HepG2 (cell line): ENCODE measurements around the gene STK10. TPM values are rescaled to one million over a fixed set of nuclear protein-coding genes. Genes with fewer than 3 reads are reported as not detected.

Experiments
- ATAC-seq: fragments of 200-7000 bp; cut with Tn5 transposase; 3 replicates; pipeline ENCODE4 v1.9.1; 2020; ENCODE audit warnings: mild to moderate bottlenecking, moderate library complexity
- BruUV-seq: library from RNA; stranded (reverse); fragments of 400-500 nt; replicated peaks from 2 replicates; lab custom pipeline; 2021; lab: Mats Ljungman, UMichigan
- CTCF ChIA-PET: fragments of 300-600 bp; formaldehyde crosslinking; extraction: SDS; loops from one replicate; lab custom pipeline; 2021; ENCODE audit warnings: low total read pairs, inconsistent platforms, low intra/inter-chr PET ratio; lab: Yijun Ruan, JAX
- POLR2A ChIA-PET: fragments of 350-600 bp; sonication (Branson Sonifier 250); formaldehyde crosslinking; loops from one replicate; lab custom pipeline; 2020; ENCODE audit warnings: antibody characterized with exemption, inconsistent platforms; lab: Yijun Ruan, JAX
- DNase-seq: peaks from one replicate; pipeline ENCODE4 v3.0.0-alpha.2; 2015; ENCODE audit warnings: low spot score
- FAIRE-seq: peaks from 3 replicates; lab custom pipeline; 2011; peaks lifted over from hg19 to GRCh38; lab: Jason Lieb, UNC
- H2AFZ ChIP-seq: one replicate; pipeline ENCODE4 v1.6.1; 2011; ENCODE audit warnings: low read length, inconsistent platforms
- H3K27ac ChIP-seq: fragments of 300-600 bp; 3 replicates; pipeline ENCODE4 v1.8.0; 2011; ENCODE audit warnings: mixed run types, mild to moderate bottlenecking, mixed read lengths, low read length, inconsistent platforms; ENCODE audit not compliant: insufficient read depth; ENCODE audit errors: extremely low read length
- H3K27me3 ChIP-seq, 2 experiments: fragments of 200-600 bp in 1 of 2; 2 replicates in 1 of 2; 3 replicates in 1 of 2; pipeline versions ENCODE4 v1.6.0 to v1.8.0; 2011; ENCODE audit warnings: low read length in 2 of 2, mild to moderate bottlenecking in 2 of 2, moderate library complexity in 2 of 2, inconsistent platforms in 1 of 2; ENCODE audit not compliant: insufficient read depth in 2 of 2, control insufficient read depth in 1 of 2
- H3K36me3 ChIP-seq, 2 experiments: fragments of 200-600 bp in 1 of 2; replicated peaks in 1 of 2; 2 replicates in 1 of 2; 3 replicates in 1 of 2; pipeline versions ENCODE4 v1.5.1 to v1.8.0; 2011; ENCODE audit warnings: low read length in 2 of 2, inconsistent platforms in 1 of 2; ENCODE audit not compliant: insufficient read depth in 2 of 2, control insufficient read depth in 1 of 2
- H3K4me1 ChIP-seq: 2 replicates; pipeline ENCODE4 v1.5.1; 2012; ENCODE audit warnings: low read length, inconsistent platforms; ENCODE audit not compliant: insufficient read depth
- H3K4me2 ChIP-seq: 2 replicates; pipeline ENCODE4 v1.6.0; 2011; ENCODE audit warnings: low read depth, low read length, inconsistent platforms
- H3K4me3 ChIP-seq, 3 experiments: fragments of 200-600 bp in 1 of 3; sonication (generic), shearing (Covaris generic) in 1 of 3; replicated peaks in 1 of 3; 2 replicates each; pipeline ENCODE4 v1.5.1; 2011 to 2016; ENCODE audit warnings: low read length in 3 of 3, inconsistent platforms in 2 of 3, low read depth in 2 of 3, mild to moderate bottlenecking in 2 of 3, control low read depth in 1 of 3, mixed read lengths in 1 of 3; ENCODE audit not compliant: insufficient read depth in 1 of 3
- H3K79me2 ChIP-seq: one replicate; pipeline ENCODE4 v1.6.1; 2011; ENCODE audit warnings: low read length, inconsistent platforms; ENCODE audit not compliant: insufficient read depth
- H3K9ac ChIP-seq: 2 replicates; pipeline ENCODE4 v1.6.0; 2011; ENCODE audit warnings: mild to moderate bottlenecking, low read depth, low read length, inconsistent platforms; ENCODE audit not compliant: insufficient read depth
- H3K9me3 ChIP-seq: 2 replicates; pipeline ENCODE4 v1.5.1; 2012; ENCODE audit warnings: mild to moderate bottlenecking, low read length
- H4K20me1 ChIP-seq: 2 replicates; pipeline ENCODE4 v1.6.0; 2011; ENCODE audit warnings: inconsistent platforms, mild to moderate bottlenecking, low read length, moderate library complexity; ENCODE audit not compliant: insufficient read depth
- DZIP1 ChIP-seq: sonication (generic); formaldehyde crosslinking; IDR thresholded peaks from 2 replicates; pipeline ENCODE4 v1.5.0; 2020; ENCODE audit warnings: mild to moderate bottlenecking, missing genetic modification reagents
- GTF3A ChIP-seq: sonication (generic); formaldehyde crosslinking; conservative IDR thresholded peaks from 2 replicates; pipeline ENCODE4 v1.4.0; 2020; ENCODE audit warnings: mild to moderate bottlenecking, missing genetic modification reagents
- HNF4A ChIP-seq: sonication (generic); formaldehyde crosslinking; IDR thresholded peaks from 2 replicates; pipeline ENCODE4 v1.4.0; 2020; ENCODE audit warnings: missing genetic modification reagents
- IRF2 ChIP-seq: IDR thresholded peaks from 2 replicates; pipeline ENCODE4 v1.6.1; 2018; ENCODE audit warnings: missing genetic modification reagents, missing compliant biosample characterization
- KLF12 ChIP-seq: sonication (generic); formaldehyde crosslinking; IDR thresholded peaks from 2 replicates; pipeline ENCODE4 v1.4.0; 2020; ENCODE audit warnings: missing genetic modification reagents, borderline replicate concordance
- MED1 ChIP-seq: sonication (generic); formaldehyde crosslinking; IDR thresholded peaks from 2 replicates; pipeline ENCODE4 v1.4.0; 2020; ENCODE audit warnings: missing genetic modification reagents
- ZBTB20 ChIP-seq: sonication (generic); formaldehyde crosslinking; IDR thresholded peaks from 2 replicates; pipeline ENCODE4 v1.8.1; 2023; ENCODE audit warnings: missing genetic modification reagents, low read depth, mild to moderate bottlenecking, borderline replicate concordance
- ZKSCAN5 ChIP-seq: sonication (generic); formaldehyde crosslinking; IDR thresholded peaks from 2 replicates; pipeline ENCODE4 v1.5.1; 2020; ENCODE audit warnings: mild to moderate bottlenecking, missing genetic modification reagents
- ZNF317 ChIP-seq: sonication (generic); formaldehyde crosslinking; IDR thresholded peaks from 2 replicates; pipeline ENCODE4 v1.5.0; 2020; ENCODE audit warnings: mild to moderate bottlenecking, missing genetic modification reagents
- ZNF646 ChIP-seq: sonication (generic); formaldehyde crosslinking; IDR thresholded peaks from 2 replicates; pipeline ENCODE4 v1.9.0; 2021; ENCODE audit warnings: mild to moderate bottlenecking, missing genetic modification reagents
- WGBS: methylation state at CpG from one replicate; pipeline ENCODE4 v1.1.6; 2017; ENCODE audit warnings: low lambda C conversion rate; 5-methylcytosine and 5-hydroxymethylcytosine counted together
- in situ Hi-C: cut with HindIII; loops from 2 replicates; pipeline ENCODE4 v1.10.0; 2017; ENCODE audit warnings: low pct_unique_long_range_greater_than_20kb; ENCODE audit not compliant: extremely low pct_ligation_motif_present
- intact Hi-C: fragments of 100-400 bp; cut with micrococcal nuclease; formaldehyde crosslinking; loops from one replicate; pipeline ENCODE4 v1.10.0; 2022; ENCODE audit not compliant: unreplicated experiment
- polyA plus RNA-seq, 8 experiments: library from polyadenylated mRNA; depleted of rRNA in 3 of 8; stranded (reverse) in 7 of 8; unstranded in 1 of 8; fragments of >200 nt; fragmentation: Illumina TruSeq in 4 of 8; extraction: Trizol in 4 of 8; gene quantifications; 2 replicates each; pipeline versions ENCODE4 v1.2.1 to v1.2.3, GENCODE V29; 2011 to 2016; ENCODE audit warnings: low read depth in 4 of 8, missing spikeins in 1 of 8, mixed read lengths in 1 of 8; ENCODE audit not compliant: insufficient read depth in 1 of 8
- total RNA-seq, 5 experiments: library from RNA; depleted of rRNA; stranded (reverse); fragments of >200 nt; fragmentation: Illumina TruSeq; extraction: Trizol; gene quantifications; 2 replicates each; pipeline ENCODE4 v1.2.3, GENCODE V29; 2016; ENCODE audit warnings: low read depth in 1 of 5
- TF ChIP-seq, protein P1 (sequence below): sonication (generic); formaldehyde crosslinking; IDR thresholded peaks from 2 replicates; pipeline ENCODE4 v1.4.0; 2020; ENCODE audit warnings: missing genetic modification reagents

STK10 gene
- total and polyA plus RNA-seq, 2 of the 13 experiments (the other 11 are each of a cell fraction or from before 2014, with no cell fraction given), result 7.0 to 7.2 TPM

- intact Hi-C loops, result loop anchor here (5.0 kb wide), 1 partner anchor 46 kb away; the partner anchor contains the start of gene UBTD2
- H3K27ac ChIP-seq, result peak overlapping the region; percentile 65
- no TSS peak for BruUV-seq
- H3K9ac ChIP-seq, result peak overlapping the region; percentile 20
- ATAC-seq (peak; percentile 74), FAIRE-seq (no peak), DNase-seq (peak; percentile 52)
- CTCF ChIA-PET, result no interaction called here
- H3K4me3 ChIP-seq, result peak overlapping the region in 1 of 3 experiments; percentile 42; a peak in 3 of 6 replicates
- peaks cover 28% of the 10 kb centered on the region for H3K79me2 ChIP-seq
- 48% methylated on average over 3 of the region's 3 CpGs for WGBS
- H3K27me3 ChIP-seq, result no peaks in the 10 kb centered on the region
- peaks cover 63% of the 10 kb centered on the region for H3K4me1 ChIP-seq
- H2AFZ ChIP-seq, result no peak overlapping the region
- peak overlapping the region; percentile 66 for H3K4me2 ChIP-seq
- peaks cover 2 to 24% of the 10 kb centered on the region in 2 experiments for H3K36me3 ChIP-seq
- H3K9me3 ChIP-seq, result no peaks in the 10 kb centered on the region
- no peaks in the 10 kb centered on the region for H4K20me1 ChIP-seq
- POLR2A ChIA-PET, result interaction anchor here (0.5 to 1.8 kb wide), 3 partner anchors 13 to 47 kb away, joined by 3 to 8 read pairs (median 4); partner anchors contain the start of gene UBTD2
- in situ Hi-C loops, result no loop called here
- TF ChIP-seq ZNF317 (CRISPR knock-in tag), result peak; percentile 77
- TF ChIP-seq MED1 (CRISPR knock-in tag), result 0 out of 2 replicates have a peak, but pooled peaks have one; percentile 7
- TF ChIP-seq ZKSCAN5 (CRISPR knock-in tag), result no peak
- no peak for TF ChIP-seq ZBTB20 (CRISPR knock-in tag)
- 0 out of 2 replicates have a peak, but pooled peaks have one; percentile 28 for TF ChIP-seq KLF12 (CRISPR knock-in tag)
- TF ChIP-seq, protein P1, sequence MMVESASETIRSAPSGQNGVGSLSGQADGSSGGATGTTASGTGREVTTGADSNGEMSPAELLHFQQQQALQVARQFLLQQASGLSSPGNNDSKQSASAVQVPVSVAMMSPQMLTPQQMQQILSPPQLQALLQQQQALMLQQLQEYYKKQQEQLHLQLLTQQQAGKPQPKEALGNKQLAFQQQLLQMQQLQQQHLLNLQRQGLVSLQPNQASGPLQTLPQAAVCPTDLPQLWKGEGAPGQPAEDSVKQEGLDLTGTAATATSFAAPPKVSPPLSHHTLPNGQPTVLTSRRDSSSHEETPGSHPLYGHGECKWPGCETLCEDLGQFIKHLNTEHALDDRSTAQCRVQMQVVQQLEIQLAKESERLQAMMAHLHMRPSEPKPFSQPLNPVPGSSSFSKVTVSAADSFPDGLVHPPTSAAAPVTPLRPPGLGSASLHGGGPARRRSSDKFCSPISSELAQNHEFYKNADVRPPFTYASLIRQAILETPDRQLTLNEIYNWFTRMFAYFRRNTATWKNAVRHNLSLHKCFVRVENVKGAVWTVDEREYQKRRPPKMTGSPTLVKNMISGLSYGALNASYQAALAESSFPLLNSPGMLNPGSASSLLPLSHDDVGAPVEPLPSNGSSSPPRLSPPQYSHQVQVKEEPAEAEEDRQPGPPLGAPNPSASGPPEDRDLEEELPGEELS (CRISPR knock-in tag), result no peak
- TF ChIP-seq DZIP1, result no peak
- TF ChIP-seq IRF2 (CRISPR knock-in tag), result 0 out of 2 replicates have a peak, but pooled peaks have one; percentile 14
- peak; percentile 25; the same call in 1 of the 2 replicates for TF ChIP-seq HNF4A (CRISPR knock-in tag)
- TF ChIP-seq GTF3A (CRISPR knock-in tag), result no peak
- TF ChIP-seq ZNF646 (CRISPR knock-in tag), result no peak
These were observed 48.1 kb upstream of the STK10 start for GRCh38 chr5:172235827-172236736.
